K562 (cell line): ENCODE measurements around the gene TNFSF13. TPM values are rescaled to one million over a fixed set of nuclear protein-coding genes. Genes with fewer than 3 reads are reported as not detected.

Experiments
- FOXO4 ChIP-seq: fragments of 450-650 bp; formaldehyde crosslinking; IDR thresholded peaks from 2 replicates; pipeline ENCODE4 v1.4.0; 2020; ENCODE audit warnings: mild to moderate bottlenecking, moderate library complexity
- GTF2F1 ChIP-seq: IDR thresholded peaks from 2 replicates; pipeline ENCODE4 v1.6.1; 2011; ENCODE audit warnings: low read depth, low read length, improper control_type of control experiment
- MBD1 ChIP-seq: fragments of 250-450 bp; sonication (Bioruptor Pico); IDR thresholded peaks from 2 replicates; pipeline ENCODE4 v1.8.0; 2022; ENCODE audit warnings: inconsistent platforms
- MIER1 ChIP-seq: fragments of 450-650 bp; IDR thresholded peaks from 2 replicates; pipeline ENCODE4 v1.6.1; 2016; ENCODE audit warnings: antibody characterized with exemption, mild to moderate bottlenecking, low read depth
- NELFE ChIP-seq: IDR thresholded peaks from 2 replicates; pipeline ENCODE4 v1.6.1; 2011; ENCODE audit warnings: mild to moderate bottlenecking; ENCODE audit not compliant: insufficient read depth, insufficient read length
- PHF21A ChIP-seq: fragments of 450-650 bp; IDR thresholded peaks from 2 replicates; pipeline ENCODE4 v1.6.1; 2017; ENCODE audit warnings: low read depth, borderline replicate concordance
- RBM14 ChIP-seq: fragments of 200-400 bp; formaldehyde crosslinking; IDR thresholded peaks from 2 replicates; pipeline ENCODE4 v1.6.1; 2018; ENCODE audit warnings: low read depth, mild to moderate bottlenecking, low read length, moderate library complexity, borderline replicate concordance; ENCODE audit not compliant: insufficient read depth
- RBM34 ChIP-seq: fragments of 200-400 bp; formaldehyde crosslinking; IDR thresholded peaks from 2 replicates; pipeline ENCODE4 v1.6.1; 2018; ENCODE audit warnings: low read length, borderline replicate concordance; ENCODE audit not compliant: insufficient read depth
- SOX6 ChIP-seq: fragments of 450-650 bp; IDR thresholded peaks from 2 replicates; pipeline ENCODE4 v1.6.1; 2014; ENCODE audit warnings: mild to moderate bottlenecking
- THAP7 ChIP-seq: fragments of 250-450 bp; sonication (Bioruptor Pico); IDR thresholded peaks from 2 replicates; pipeline ENCODE4 v1.5.0; 2021
- TSHZ1 ChIP-seq: fragments of 250-450 bp; sonication (Bioruptor Pico); IDR thresholded peaks from 2 replicates; pipeline ENCODE4 v1.4.0; 2020; ENCODE audit warnings: mild to moderate bottlenecking, moderate library complexity
- VEZF1 ChIP-seq: fragments of 200-800 bp; sonication (Bioruptor generic); IDR thresholded peaks from 2 replicates; pipeline ENCODE4 v1.6.1; 2017; ENCODE audit warnings: missing genetic modification characterization, missing compliant biosample characterization
- ZKSCAN3 ChIP-seq: fragments of 250-450 bp; sonication (Bioruptor Pico); IDR thresholded peaks from 2 replicates; pipeline ENCODE4 v1.4.0; 2020
- ZNF695 ChIP-seq: fragments of 450-650 bp; formaldehyde crosslinking; IDR thresholded peaks from 2 replicates; pipeline ENCODE4 v1.4.0; 2020; ENCODE audit warnings: mild to moderate bottlenecking, moderate library complexity
- polyA plus RNA-seq, 8 experiments: library from polyadenylated mRNA; depleted of rRNA in 4 of 8; stranded (reverse) in 5 of 8; unstranded in 3 of 8; fragments of >200 nt; fragmentation: Nextera tagmentation in 2 of 8; fragmentation: Illumina TruSeq in 1 of 8; extraction: Ambion mirVana in 2 of 8; extraction: Trizol in 1 of 8; gene quantifications; 2 replicates each; pipeline versions ENCODE4 v1.2.1 to v1.2.3, GENCODE V29; 2011 to 2014; ENCODE audit warnings: inconsistent platforms in 1 of 8, missing spikeins in 1 of 8
- total RNA-seq, 7 experiments: library from RNA; depleted of rRNA in 6 of 7; stranded (reverse); fragments of >200 nt in 6 of 7; fragmentation: Illumina TruSeq in 2 of 7; extraction: Trizol in 2 of 7; gene quantifications; 2 replicates each; pipeline versions ENCODE4 v1.2.1 to v1.2.3, GENCODE V29; 2011 to 2021; ENCODE audit warnings: low replicate concordance in 1 of 7
- TF ChIP-seq, protein P1 (sequence below): fragments of 450-650 bp; conservative IDR thresholded peaks from 2 replicates; pipeline ENCODE4 v1.6.1; 2016; ENCODE audit warnings: missing genetic modification characterization, low read depth, mild to moderate bottlenecking, missing compliant biosample characterization, moderate library complexity
- TF ChIP-seq, protein P2 (sequence below), 2 experiments: IDR thresholded peaks; 2 replicates each; pipeline ENCODE4 v1.6.1; 2011; ENCODE audit warnings: borderline replicate concordance in 1 of 2, control low read depth in 1 of 2, low read depth in 1 of 2, low read length in 1 of 2, mild to moderate bottlenecking in 1 of 2, mixed read lengths in 1 of 2, moderate library complexity in 1 of 2; ENCODE audit not compliant: insufficient read depth in 1 of 2, insufficient read length in 1 of 2, poor library complexity in 1 of 2, severe bottlenecking in 1 of 2; ENCODE audit errors: extremely low read depth in 1 of 2

The TNFSF13 gene
- total and polyA plus RNA-seq, 9 of the 15 experiments (the other 6 are each of a cell fraction or from before 2014, with no cell fraction given) = 0.04 to 0.51 (median 0.19) TPM; not detected in 1

DNA sequence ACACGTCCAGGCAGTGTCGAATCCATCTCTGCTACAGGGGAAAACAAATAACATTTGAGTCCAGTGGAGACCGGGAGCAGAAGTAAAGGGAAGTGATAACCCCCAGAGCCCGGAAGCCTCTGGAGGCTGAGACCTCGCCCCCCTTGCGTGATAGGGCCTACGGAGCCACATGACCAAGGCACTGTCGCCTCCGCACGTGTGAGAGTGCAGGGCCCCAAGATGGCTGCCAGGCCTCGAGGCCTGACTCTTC lies 13.7 kb downstream of the TNFSF13 start (continued):
- TF ChIP-seq FOXO4 (CRISPR knock-in tag) (no peak), SOX6 (peak; percentile 29; the same call in 1 of the 2 replicates), ZKSCAN3 (CRISPR knock-in tag) (no peak), RBM14 (no peak), TSHZ1 (CRISPR knock-in tag) (no peak), RBM34 (no peak), MBD1 (CRISPR knock-in tag) (no peak), NELFE (no peak), ZNF695 (CRISPR knock-in tag) (no peak), VEZF1 (CRISPR knock-in tag) (no peak; the same call in 1 of the 2 replicates), MIER1 (no peak), PHF21A (no peak), GTF2F1 (no peak), THAP7 (CRISPR knock-in tag) (no peak)
- TF ChIP-seq, protein P1, sequence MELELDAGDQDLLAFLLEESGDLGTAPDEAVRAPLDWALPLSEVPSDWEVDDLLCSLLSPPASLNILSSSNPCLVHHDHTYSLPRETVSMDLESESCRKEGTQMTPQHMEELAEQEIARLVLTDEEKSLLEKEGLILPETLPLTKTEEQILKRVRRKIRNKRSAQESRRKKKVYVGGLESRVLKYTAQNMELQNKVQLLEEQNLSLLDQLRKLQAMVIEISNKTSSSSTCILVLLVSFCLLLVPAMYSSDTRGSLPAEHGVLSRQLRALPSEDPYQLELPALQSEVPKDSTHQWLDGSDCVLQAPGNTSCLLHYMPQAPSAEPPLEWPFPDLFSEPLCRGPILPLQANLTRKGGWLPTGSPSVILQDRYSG = no peak
- TF ChIP-seq, protein P2, sequence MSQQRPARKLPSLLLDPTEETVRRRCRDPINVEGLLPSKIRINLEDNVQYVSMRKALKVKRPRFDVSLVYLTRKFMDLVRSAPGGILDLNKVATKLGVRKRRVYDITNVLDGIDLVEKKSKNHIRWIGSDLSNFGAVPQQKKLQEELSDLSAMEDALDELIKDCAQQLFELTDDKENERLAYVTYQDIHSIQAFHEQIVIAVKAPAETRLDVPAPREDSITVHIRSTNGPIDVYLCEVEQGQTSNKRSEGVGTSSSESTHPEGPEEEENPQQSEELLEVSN (IDR thresholded peaks at IDR 0.05; ENCODE audit: borderline replicate concordance in 1 of 2, extremely low read depth in 1 of 2, insufficient read depth in 1 of 2, insufficient read length in 1 of 2, low read depth in 1 of 2, low read length in 1 of 2, poor library complexity in 1 of 2, severe bottlenecking in 1 of 2) = peak; percentile 81 to 93
